Activated T-helper 17 cell treated with anti-CD3 and anti-CD28 coated beads, Interleukin-2, amount 50 U/mL, for 72 hours (primary cell): Measurements from ENCODE around the gene TRAPPC2L. TPM values are rescaled to one million over a fixed set of nuclear protein-coding genes. Genes with fewer than 3 reads are reported as not detected.
"Not testable (repeated sequence)": the region's sequence is repeated elsewhere in the genome, so short reads cannot be mapped to it uniquely, and the experiment has no call there.

ENCODE experiments used
- ATAC-seq: fragments of 150-1000 bp; cut with Tn5 transposase; replicated peaks from 2 replicates; pipeline ENCODE4 v1.10.0; 2021; ENCODE audit warnings: mild to moderate bottlenecking, moderate library complexity
- H3K27ac Mint-ChIP-seq: one replicate; pipeline ENCODE4 v1.8.0; 2022; ENCODE audit warnings: mixed read lengths
- H3K27me3 Mint-ChIP-seq: one replicate; pipeline ENCODE4 v1.8.0; 2022; ENCODE audit warnings: mixed read lengths
- H3K36me3 Mint-ChIP-seq: one replicate; pipeline ENCODE4 v1.8.0; 2022; ENCODE audit warnings: low read depth, mild to moderate bottlenecking, mixed read lengths
- H3K4me1 Mint-ChIP-seq: one replicate; pipeline ENCODE4 v1.8.0; 2022; ENCODE audit warnings: mixed read lengths
- H3K4me3 Mint-ChIP-seq: one replicate; pipeline ENCODE4 v1.8.0; 2022; ENCODE audit warnings: mild to moderate bottlenecking, mixed read lengths
- H3K9me3 Mint-ChIP-seq: one replicate; pipeline ENCODE4 v1.8.0; 2022; ENCODE audit warnings: mixed read lengths
- total RNA-seq, 2 donors: library from RNA; stranded (reverse); gene quantifications; one replicate each; pipeline ENCODE4 v1.2.3, GENCODE V29; 2022

The TRAPPC2L gene
- total RNA-seq, 2 donors from 2014 or later, result 51.1 to 73.9 TPM

- not testable (repeated sequence) for H3K27me3 Mint-ChIP-seq, H3K4me3 Mint-ChIP-seq, ATAC-seq, H3K36me3 Mint-ChIP-seq, H3K27ac Mint-ChIP-seq, H3K9me3 Mint-ChIP-seq, H3K4me1 Mint-ChIP-seq
These were observed 32.9 kb downstream of the TRAPPC2L start for GRCh38 chr16:88889702-88890352.

DNA sequence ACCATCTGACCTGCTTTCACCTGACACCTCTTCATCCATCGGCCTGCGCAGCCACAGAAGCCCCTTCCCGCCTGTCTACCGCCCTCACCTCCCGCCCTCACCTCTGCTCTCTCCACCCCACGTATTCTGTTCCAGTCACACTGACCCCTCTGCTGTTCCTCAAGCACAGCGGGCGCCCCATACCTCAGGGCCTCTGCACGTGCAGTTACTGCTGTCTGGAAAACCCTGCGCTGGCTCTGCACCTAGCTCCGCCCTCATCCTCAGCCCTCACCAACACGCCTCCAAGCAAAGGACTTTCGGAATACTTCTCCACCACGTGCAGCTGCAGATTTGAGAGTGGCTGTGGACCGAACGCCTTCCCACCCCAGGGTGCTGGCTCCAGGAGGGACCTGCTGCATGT, 34.2 kb downstream of the TRAPPC2L start:
- H3K4me1 Mint-ChIP-seq, result no peaks in the 10 kb centered on the region
- ATAC-seq, result no peak
- H3K27me3 Mint-ChIP-seq, result no peaks in the 10 kb centered on the region
- H3K36me3 Mint-ChIP-seq, result no peaks in the 10 kb centered on the region
- H3K9me3 Mint-ChIP-seq, result no peaks in the 10 kb centered on the region
- H3K4me3 Mint-ChIP-seq, result no peak overlapping the region
- H3K27ac Mint-ChIP-seq, result no peak overlapping the region

DNA sequence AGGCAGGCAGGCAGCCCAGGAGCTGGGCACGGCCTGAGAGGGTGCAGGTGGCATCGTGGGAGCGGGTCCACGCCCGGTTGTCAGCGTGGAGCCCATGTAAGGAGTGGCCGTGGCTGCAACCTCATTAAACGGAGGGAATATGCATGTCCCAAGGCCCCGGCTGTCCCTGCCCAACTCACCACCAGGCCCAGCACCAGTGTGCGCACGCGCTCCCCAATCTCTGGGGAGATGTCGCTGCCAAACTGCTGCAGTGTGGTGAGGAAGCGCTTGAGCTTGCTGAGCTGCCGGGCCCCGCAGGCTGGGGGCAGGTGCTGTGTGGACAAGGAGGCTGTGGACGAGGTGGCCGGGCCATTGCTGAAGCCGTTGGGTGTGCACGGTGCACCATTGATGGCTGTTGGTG, 35.1 kb downstream of the TRAPPC2L start:
- H3K27ac Mint-ChIP-seq, result no peak overlapping the region
- no peaks in the 10 kb centered on the region for H3K27me3 Mint-ChIP-seq
- no peak for ATAC-seq
- H3K4me3 Mint-ChIP-seq, result no peak overlapping the region
- no peaks in the 10 kb centered on the region for H3K4me1 Mint-ChIP-seq
- no peaks in the 10 kb centered on the region for H3K36me3 Mint-ChIP-seq
- no peaks in the 10 kb centered on the region for H3K9me3 Mint-ChIP-seq

DNA sequence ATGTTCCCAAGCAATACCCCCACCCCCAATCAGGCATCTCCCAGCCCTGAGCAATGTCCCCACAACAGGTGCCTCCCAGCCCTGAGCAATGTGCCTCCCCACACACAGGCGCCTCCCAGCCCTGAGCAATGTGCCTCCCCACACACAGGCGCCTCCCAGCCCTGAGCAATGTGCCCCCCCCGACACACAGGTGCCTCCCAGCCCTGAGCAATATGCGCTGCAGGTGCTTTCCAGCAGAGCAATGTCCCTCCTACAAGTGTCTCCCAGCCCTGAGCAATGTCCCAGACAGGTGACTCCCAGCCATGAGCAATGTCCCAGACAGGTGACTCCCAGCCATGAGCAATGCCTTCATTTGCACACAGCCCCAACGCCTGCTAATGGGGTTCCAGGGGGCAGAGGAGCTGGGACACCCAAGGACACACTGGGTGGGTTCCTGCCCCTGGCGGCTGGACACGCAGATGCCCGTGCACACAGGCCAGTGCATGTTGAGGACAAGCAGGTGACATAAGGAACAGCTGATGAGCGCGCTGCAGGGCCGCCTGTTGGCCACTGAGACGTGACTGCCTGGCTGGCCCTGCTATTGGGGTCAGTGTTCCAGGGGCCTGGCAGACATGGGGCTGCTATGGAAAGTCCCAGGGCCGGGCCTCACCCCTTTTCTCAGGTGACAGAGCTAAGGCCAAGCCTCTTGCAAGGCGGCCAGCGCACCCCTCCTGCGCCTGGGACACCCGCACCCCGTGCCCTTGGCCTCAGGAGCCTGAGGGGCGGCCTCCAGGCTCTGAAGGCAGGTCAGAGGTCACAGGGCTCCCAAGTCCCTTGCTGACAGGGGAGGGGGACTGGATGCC, 36.4 kb downstream of the TRAPPC2L start:
- H3K9me3 Mint-ChIP-seq, result no peaks in the 10 kb centered on the region
- no peaks in the 10 kb centered on the region for H3K36me3 Mint-ChIP-seq
- H3K4me3 Mint-ChIP-seq, result no peak overlapping the region
- no peak for ATAC-seq
- no peak overlapping the region for H3K27ac Mint-ChIP-seq
- no peaks in the 10 kb centered on the region for H3K27me3 Mint-ChIP-seq
- no peaks in the 10 kb centered on the region for H3K4me1 Mint-ChIP-seq

- H3K4me1 Mint-ChIP-seq, H3K9me3 Mint-ChIP-seq, H3K27me3 Mint-ChIP-seq, H3K27ac Mint-ChIP-seq, ATAC-seq, H3K4me3 Mint-ChIP-seq, H3K36me3 Mint-ChIP-seq: not testable (repeated sequence)
These were observed 37.3 kb downstream of the TRAPPC2L start for GRCh38 chr16:88894266-88894665.

DNA sequence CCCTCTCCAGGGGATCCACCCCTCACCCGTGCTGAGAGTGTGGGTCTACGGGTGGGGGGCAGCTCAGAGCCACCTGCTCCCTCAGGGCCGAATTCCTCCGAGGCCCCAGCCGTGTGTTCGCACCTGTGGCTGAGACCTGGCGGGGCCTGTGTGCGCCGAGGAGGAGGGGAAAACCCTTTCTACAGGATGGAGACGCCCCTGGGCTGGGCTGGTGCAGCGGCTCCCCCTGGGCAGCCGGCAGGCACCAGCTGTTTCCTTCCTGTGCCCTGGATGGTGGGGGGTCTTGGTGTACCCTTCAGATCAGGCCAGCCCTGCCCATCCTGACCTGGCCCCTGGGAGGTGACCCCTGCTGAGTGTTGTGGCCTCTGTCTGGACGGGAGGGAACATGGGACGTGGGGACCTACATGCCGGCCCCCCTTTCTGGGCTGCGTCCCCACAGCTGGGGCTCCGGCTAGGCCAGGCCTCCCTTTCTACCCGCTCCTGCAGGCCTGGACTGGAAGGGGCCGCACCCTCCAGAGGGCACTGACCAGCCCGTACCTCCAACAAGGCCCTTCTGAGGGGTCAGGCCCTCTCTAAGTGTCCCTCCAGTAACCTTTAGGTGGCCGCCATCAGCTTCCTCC, 37.9 kb downstream of the TRAPPC2L start:
- no peaks in the 10 kb centered on the region for H3K4me1 Mint-ChIP-seq
- no peaks in the 10 kb centered on the region for H3K9me3 Mint-ChIP-seq
- no peaks in the 10 kb centered on the region for H3K27me3 Mint-ChIP-seq
- H3K4me3 Mint-ChIP-seq, result no peak overlapping the region
- ATAC-seq, result no peak
- H3K36me3 Mint-ChIP-seq, result no peaks in the 10 kb centered on the region
- no peak overlapping the region for H3K27ac Mint-ChIP-seq

GRCh38 chr16:88895335-88895734, 38.4 kb downstream of the TRAPPC2L start:
- H3K27ac Mint-ChIP-seq, result no peak overlapping the region
- no peaks in the 10 kb centered on the region for H3K27me3 Mint-ChIP-seq
- H3K4me1 Mint-ChIP-seq, result no peaks in the 10 kb centered on the region
- no peak overlapping the region for H3K4me3 Mint-ChIP-seq
- no peaks in the 10 kb centered on the region for H3K9me3 Mint-ChIP-seq
- no peaks in the 10 kb centered on the region for H3K36me3 Mint-ChIP-seq
- ATAC-seq, result no peak

DNA sequence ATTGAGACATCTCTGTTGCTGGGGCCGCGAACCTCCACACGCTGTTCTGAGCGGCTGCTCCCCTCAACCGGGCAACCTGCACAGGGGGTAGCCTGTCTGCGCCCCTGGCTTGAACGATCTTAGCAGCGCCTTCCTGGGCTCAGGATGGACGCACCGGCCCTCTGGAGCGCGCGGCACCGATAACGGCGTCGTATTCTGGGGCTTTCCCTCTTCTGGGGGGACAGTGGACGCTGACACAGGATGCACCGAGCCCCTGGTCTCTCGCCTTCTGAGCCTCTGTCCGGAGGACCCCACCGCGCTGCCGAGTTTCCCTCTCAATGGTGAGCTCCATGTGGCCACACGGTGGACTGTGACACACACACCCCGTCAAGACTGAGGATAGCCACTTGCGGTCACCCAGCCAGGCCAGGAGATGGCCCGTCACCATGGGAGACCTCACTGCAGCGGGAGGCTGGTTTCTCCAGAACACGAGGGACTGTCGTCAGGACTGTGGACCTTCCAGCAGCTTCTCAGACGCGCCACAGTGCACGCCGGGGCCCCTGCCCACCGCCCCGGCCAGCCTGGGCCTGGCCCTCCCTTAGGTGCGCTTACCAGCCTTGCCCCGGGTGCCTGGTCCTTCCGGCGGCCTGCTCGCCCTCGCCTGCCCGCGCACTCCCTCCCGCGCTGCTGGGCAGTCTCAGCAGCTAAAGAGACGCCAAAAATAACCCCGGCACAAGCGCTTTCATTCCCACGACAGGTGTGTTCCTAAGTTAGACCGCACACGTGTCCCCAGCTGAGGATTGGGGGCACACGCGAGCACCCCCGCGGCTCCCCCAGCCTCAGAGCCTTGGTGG, 39.5 kb downstream of the TRAPPC2L start:
- Mint-ChIP-seq H3K4me1 (no peaks in the 10 kb centered on the region), H3K36me3 (no peaks in the 10 kb centered on the region), H3K27ac (no peak overlapping the region), H3K9me3 (no peaks in the 10 kb centered on the region), H3K4me3 (no peak overlapping the region), H3K27me3 (no peaks in the 10 kb centered on the region)
- ATAC-seq, result no peak

DNA sequence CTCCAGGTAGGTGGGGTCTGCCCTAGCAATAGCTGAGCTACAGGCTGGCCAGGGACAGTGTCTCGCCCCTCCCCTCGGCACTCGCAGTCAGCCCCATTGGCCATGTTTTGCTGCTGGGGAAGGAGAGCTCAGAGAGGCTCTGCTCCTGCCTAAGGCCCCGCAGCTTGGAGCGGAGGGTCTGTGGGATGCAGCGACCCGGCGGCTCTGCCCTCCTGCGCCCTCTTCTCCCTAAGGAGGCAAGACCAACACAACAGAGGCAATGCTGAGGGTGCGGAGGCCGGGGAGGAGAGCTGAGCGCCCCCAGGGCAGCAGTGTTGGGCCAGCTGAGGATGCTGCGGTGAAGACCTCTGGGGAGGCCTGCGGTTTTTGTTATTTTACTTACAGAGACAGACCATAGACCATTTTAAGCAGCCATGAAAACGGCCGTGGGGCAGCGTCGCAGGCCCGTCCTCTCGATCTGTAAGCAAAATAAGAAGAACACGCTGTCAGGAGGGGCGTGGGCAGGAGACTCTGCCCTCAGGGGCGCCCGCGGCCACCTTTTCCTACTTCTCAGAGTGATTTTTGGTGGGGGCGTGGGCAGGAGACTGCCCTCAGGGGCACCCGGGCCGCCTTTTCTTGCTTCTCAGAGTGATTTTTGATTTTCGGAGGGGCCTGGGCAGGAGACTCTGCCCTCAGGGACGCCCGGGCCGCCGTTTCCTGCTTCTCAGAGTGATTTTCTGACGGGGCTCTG, 40.9 kb downstream of the TRAPPC2L start:
- no peak overlapping the region for H3K4me3 Mint-ChIP-seq
- H3K36me3 Mint-ChIP-seq, result no peaks in the 10 kb centered on the region
- H3K27me3 Mint-ChIP-seq, result no peaks in the 10 kb centered on the region
- no peaks in the 10 kb centered on the region for H3K4me1 Mint-ChIP-seq
- no peaks in the 10 kb centered on the region for H3K9me3 Mint-ChIP-seq
- H3K27ac Mint-ChIP-seq, result no peak overlapping the region
- ATAC-seq, result no peak

- Mint-ChIP-seq H3K4me1 (no peaks in the 10 kb centered on the region), H3K4me3 (no peak overlapping the region), H3K27me3 (no peaks in the 10 kb centered on the region), H3K9me3 (no peaks in the 10 kb centered on the region), H3K27ac (no peak overlapping the region), H3K36me3 (no peaks in the 10 kb centered on the region)
- no peak for ATAC-seq
These were observed 43.2 kb downstream of the TRAPPC2L start for GRCh38 chr16:88899901-88900661.

- Mint-ChIP-seq H3K4me3 (no peak overlapping the region), H3K4me1 (no peaks in the 10 kb centered on the region), H3K27me3 (no peaks in the 10 kb centered on the region), H3K27ac (no peak overlapping the region), H3K9me3 (no peaks in the 10 kb centered on the region), H3K36me3 (no peaks in the 10 kb centered on the region)
- no peak for ATAC-seq
These were observed 43.7 kb downstream of the TRAPPC2L start for GRCh38 chr16:88900662-88901052.

DNA sequence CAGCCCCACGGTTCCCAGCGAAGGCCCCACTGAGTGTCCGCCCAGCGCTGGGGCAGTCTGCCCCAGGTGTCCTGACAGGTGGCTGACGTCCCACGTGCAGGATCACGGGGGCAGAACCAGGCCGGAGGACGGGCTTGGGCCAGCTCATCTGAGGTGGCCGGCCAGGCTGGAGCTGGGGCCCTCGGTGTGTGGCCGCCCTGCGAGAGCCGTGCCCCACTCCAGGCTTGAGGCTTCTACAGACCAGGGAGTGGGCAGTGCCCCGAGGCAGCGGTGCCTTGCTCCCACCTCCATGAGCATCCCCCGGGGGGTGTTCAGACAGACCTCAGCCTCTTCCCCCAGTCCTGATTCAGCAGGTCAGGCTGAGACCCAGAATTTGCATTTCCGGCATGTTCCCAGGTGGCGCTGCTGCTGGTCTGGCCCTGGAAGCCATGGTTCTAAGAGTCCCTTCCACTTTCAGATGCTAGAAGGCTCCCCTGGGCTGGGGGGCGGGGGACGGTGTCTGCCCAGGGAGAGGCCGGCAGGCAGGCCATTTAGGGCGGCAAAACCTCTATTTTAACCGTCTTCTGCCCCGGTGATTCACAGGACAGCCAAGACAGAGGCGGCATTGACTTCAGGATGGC, 44.9 kb downstream of the TRAPPC2L start:
- Mint-ChIP-seq H3K27ac (no peak overlapping the region), H3K27me3 (no peaks in the 10 kb centered on the region), H3K4me3 (no peak overlapping the region), H3K4me1 (no peaks in the 10 kb centered on the region), H3K36me3 (no peaks in the 10 kb centered on the region), H3K9me3 (no peaks in the 10 kb centered on the region)
- no peak for ATAC-seq

GRCh38 chr16:88902744-88903143, 45.8 kb downstream of the TRAPPC2L start:
- H3K27ac Mint-ChIP-seq, result no peak overlapping the region
- no peaks in the 10 kb centered on the region for H3K36me3 Mint-ChIP-seq
- no peaks in the 10 kb centered on the region for H3K27me3 Mint-ChIP-seq
- H3K4me1 Mint-ChIP-seq, result no peaks in the 10 kb centered on the region
- no peaks in the 10 kb centered on the region for H3K9me3 Mint-ChIP-seq
- ATAC-seq, result no peak
- no peak overlapping the region for H3K4me3 Mint-ChIP-seq
